Calu3 (cell line): ENCODE data around the gene BZW2. TPM values are rescaled to one million over a fixed set of nuclear protein-coding genes. Genes with fewer than 3 reads are reported as not detected.

Experiments
- BruUV-seq: library from RNA; stranded (reverse); fragments of 400-500 nt; replicated peaks from 2 replicates; lab custom pipeline; 2021; lab: Mats Ljungman, UMichigan
- CTCF ChIA-PET: fragments of 300-600 bp; sonication (Branson Sonifier 250); formaldehyde crosslinking; loops from one replicate; lab custom pipeline; 2022; ENCODE audit warnings: antibody characterized with exemption; lab: Charles Lee
- DNase-seq: peaks from one replicate; pipeline ENCODE4 v3.0.0; 2022
- H3K27ac Mint-ChIP-seq: one replicate; pipeline ENCODE4 v1.8.0; 2022; ENCODE audit warnings: mixed read lengths; ENCODE audit not compliant: unreplicated experiment
- H3K27me3 Mint-ChIP-seq: one replicate; pipeline ENCODE4 v1.8.0; 2022; ENCODE audit warnings: mixed read lengths; ENCODE audit not compliant: unreplicated experiment
- H3K36me3 Mint-ChIP-seq: one replicate; pipeline ENCODE4 v1.8.0; 2022; ENCODE audit warnings: mild to moderate bottlenecking, moderate library complexity, mixed read lengths; ENCODE audit not compliant: insufficient read depth, unreplicated experiment
- H3K4me1 Mint-ChIP-seq: one replicate; pipeline ENCODE4 v1.8.0; 2022; ENCODE audit warnings: mild to moderate bottlenecking, low read depth, mixed read lengths; ENCODE audit not compliant: unreplicated experiment
- H3K4me3 Mint-ChIP-seq: one replicate; pipeline ENCODE4 v1.8.0; 2022; ENCODE audit warnings: mild to moderate bottlenecking, low read depth, moderate library complexity, mixed read lengths; ENCODE audit not compliant: unreplicated experiment
- H3K9me3 Mint-ChIP-seq: one replicate; pipeline ENCODE4 v1.8.0; 2022; ENCODE audit warnings: low read depth, mixed read lengths; ENCODE audit not compliant: unreplicated experiment
- CTCF ChIP-seq: fragments of 200-600 bp; IDR thresholded peaks from one replicate; pipeline ENCODE4 v1.8.0; 2022; ENCODE audit warnings: antibody characterized with exemption; ENCODE audit not compliant: unreplicated experiment
- intact Hi-C: fragments of 100-400 bp; cut with micrococcal nuclease; formaldehyde crosslinking; loops from one replicate; pipeline ENCODE4 v1.10.0; 2022; ENCODE audit not compliant: unreplicated experiment
- total RNA-seq: library from RNA; stranded (reverse); gene quantifications from 2 replicates; pipeline ENCODE4 v1.2.3, GENCODE V29; 2022

Gene BZW2
- total RNA-seq, 1 experiment from 2014 or later = 194 TPM

GRCh38 chr7:16710651-16711050 is 64.7 kb downstream of the BZW2 start:
- no peak overlapping the region for H3K27ac Mint-ChIP-seq

GRCh38 chr7:16711730-16712129 is 65.7 kb downstream of the BZW2 start:
- TF ChIP-seq CTCF = no peak
- BruUV-seq = no TSS peak
- Mint-ChIP-seq H3K9me3 (no peaks in the 10 kb centered on the region), H3K27me3 (no peaks in the 10 kb centered on the region), H3K27ac (no peak overlapping the region), H3K4me3 (no peak overlapping the region), H3K4me1 (peaks cover 5% of the 10 kb centered on the region), H3K36me3 (peaks cover 30% of the 10 kb centered on the region)
- intact Hi-C loops = no loop called here
- no peak for DNase-seq
- CTCF ChIA-PET = interaction anchor here (0.7 kb wide), 1 partner anchor 60 kb away, joined by 6 read pairs; no protein-coding TSS in a partner anchor

More at GRCh38 chr7:16710651-16711050, 64.7 kb downstream of the BZW2 start:
- Mint-ChIP-seq H3K9me3 (no peaks in the 10 kb centered on the region), H3K4me3 (no peak overlapping the region), H3K4me1 (peaks cover 5% of the 10 kb centered on the region), H3K36me3 (peaks cover 41% of the 10 kb centered on the region), H3K27me3 (no peaks in the 10 kb centered on the region)
- BruUV-seq = no TSS peak
- CTCF ChIA-PET = no interaction called here
- DNase-seq = no peak
- intact Hi-C loops = no loop called here
- no peak for TF ChIP-seq CTCF

- Mint-ChIP-seq H3K4me1 (peaks cover 5% of the 10 kb centered on the region), H3K9me3 (no peaks in the 10 kb centered on the region), H3K27me3 (no peaks in the 10 kb centered on the region), H3K36me3 (peaks cover 21% of the 10 kb centered on the region), H3K27ac (no peak overlapping the region), H3K4me3 (no peak overlapping the region)
- CTCF ChIA-PET = no interaction called here
- intact Hi-C loops = no loop called here
- no peak for TF ChIP-seq CTCF
- BruUV-seq = no TSS peak
- no peak for DNase-seq
Observed at GRCh38 chr7:16712916-16713315, 66.9 kb downstream of the BZW2 start.

GRCh38 chr7:16715928-16716327 is 69.9 kb downstream of the BZW2 start:
- Mint-ChIP-seq H3K4me1 (peaks cover 23% of the 10 kb centered on the region), H3K36me3 (peaks cover 4% of the 10 kb centered on the region), H3K27me3 (no peaks in the 10 kb centered on the region), H3K4me3 (no peak overlapping the region), H3K27ac (no peak overlapping the region), H3K9me3 (no peaks in the 10 kb centered on the region)
- TF ChIP-seq CTCF = no peak
- no TSS peak for BruUV-seq
- CTCF ChIA-PET = no interaction called here
- intact Hi-C loops = no loop called here
- DNase-seq = no peak
